GM23248 (cell line): ENCODE measurements around the gene TAC3. TPM values are rescaled to one million over a fixed set of nuclear protein-coding genes. Genes with fewer than 3 reads are reported as not detected.

Experiments used
- DNase-seq: peaks from one replicate; pipeline ENCODE4 v3.0.0-alpha.2; 2015
- H2AFZ ChIP-seq: fragments of 200-600 bp; sonication (generic); 2 replicates; pipeline ENCODE4 v1.6.1; 2016; ENCODE audit warnings: antibody characterized with exemption
- H3F3A ChIP-seq: fragments of 200-600 bp; sonication (generic); 2 replicates; pipeline ENCODE4 v1.6.1; 2016; ENCODE audit warnings: mild to moderate bottlenecking, antibody characterized with exemption, mixed run types; ENCODE audit not compliant: insufficient read depth
- H3K27ac ChIP-seq: fragments of 200-600 bp; sonication (generic); 2 replicates; pipeline ENCODE4 v1.5.1; 2016; ENCODE audit warnings: mild to moderate bottlenecking
- H3K27me3 ChIP-seq: fragments of 200-600 bp; sonication (generic); replicated peaks from 2 replicates; pipeline ENCODE4 v1.6.1; 2016; ENCODE audit warnings: mild to moderate bottlenecking; ENCODE audit not compliant: insufficient read depth
- H3K36me3 ChIP-seq: fragments of 200-600 bp; sonication (generic); 2 replicates; pipeline ENCODE4 v1.6.1; 2016; ENCODE audit warnings: low read depth, mild to moderate bottlenecking
- H3K4me1 ChIP-seq: fragments of 200-600 bp; sonication (generic); 2 replicates; pipeline ENCODE4 v1.6.1; 2016; ENCODE audit warnings: mild to moderate bottlenecking; ENCODE audit not compliant: insufficient read depth
- H3K4me2 ChIP-seq: fragments of 200-600 bp; sonication (generic); one replicate; pipeline ENCODE4 v1.6.1; 2016; ENCODE audit warnings: mild to moderate bottlenecking; ENCODE audit not compliant: unreplicated experiment
- H3K4me3 ChIP-seq: fragments of 200-600 bp; sonication (generic); 2 replicates; pipeline ENCODE4 v1.5.1; 2016; ENCODE audit warnings: mild to moderate bottlenecking
- H3K79me2 ChIP-seq: fragments of 200-600 bp; sonication (generic); 2 replicates; pipeline ENCODE4 v1.6.1; 2016; ENCODE audit warnings: mild to moderate bottlenecking; ENCODE audit not compliant: insufficient read depth
- H3K9ac ChIP-seq: fragments of 200-600 bp; sonication (generic); 2 replicates; pipeline ENCODE4 v1.6.1; 2016; ENCODE audit warnings: mild to moderate bottlenecking
- H3K9me2 ChIP-seq: fragments of 200-600 bp; sonication (generic); 2 replicates; pipeline ENCODE4 v1.6.1; 2016; ENCODE audit warnings: mixed run types, mild to moderate bottlenecking, moderate library complexity; ENCODE audit not compliant: insufficient read depth
- H3K9me3 ChIP-seq: fragments of 200-600 bp; sonication (generic); one replicate; pipeline ENCODE4 v1.6.1; 2017; ENCODE audit warnings: low read depth
- H4K20me1 ChIP-seq: fragments of 200-600 bp; sonication (generic); 2 replicates; pipeline ENCODE4 v1.6.0; 2016; ENCODE audit not compliant: insufficient read depth
- EZH2 ChIP-seq: fragments of 200-600 bp; sonication (generic); IDR thresholded peaks from 2 replicates; pipeline ENCODE4 v1.6.1; 2018; ENCODE audit warnings: antibody characterized with exemption, mild to moderate bottlenecking; ENCODE audit not compliant: insufficient read depth, poor library complexity, severe bottlenecking
- EZH2phosphoT487 ChIP-seq: fragments of 200-600 bp; sonication (generic); IDR thresholded peaks from 2 replicates; pipeline ENCODE4 v1.6.1; 2018; ENCODE audit warnings: antibody characterized with exemption, moderate library complexity, mild to moderate bottlenecking, low read depth; ENCODE audit not compliant: insufficient read depth
- WGBS, 2 experiments: methylation state at CpG; one replicate each; pipeline ENCODE4 v1.1.6; 2015 to 2017; ENCODE audit warnings: low lambda C conversion rate in 2 of 2, low coverage in 1 of 2; ENCODE audit errors: missing lambda C conversion rate in 2 of 2; 5-methylcytosine and 5-hydroxymethylcytosine counted together
- in situ Hi-C: fragments of 300-500 bp; cut with MboI; formaldehyde crosslinking; loops from 2 replicates; pipeline ENCODE4 v1.15.0; 2020
- polyA plus RNA-seq: library from polyadenylated mRNA; unstranded; fragments of >200 nt; fragmentation: Nextera tagmentation; extraction: Ambion mirVana; gene quantifications from 2 replicates; pipeline ENCODE4 v1.2.1, GENCODE V29; 2016
- total RNA-seq: library from RNA; depleted of rRNA; stranded (reverse); fragments of >200 nt; shearing (Covaris generic); gene quantifications from 2 replicates; pipeline ENCODE4 v1.2.3, GENCODE V29; 2014

The TAC3 gene
- total and polyA plus RNA-seq, 2 experiments from 2014 or later, result not detected

GRCh38 chr12:57010627-57011247 is 5.6 kb downstream of the TAC3 start:
- H3K4me3 ChIP-seq, result no peak overlapping the region
- H3K9ac ChIP-seq, result no peak overlapping the region
- in situ Hi-C loops, result no loop called here
- no peaks in the 10 kb centered on the region for H3K9me2 ChIP-seq
- H3K4me1 ChIP-seq, result no peaks in the 10 kb centered on the region
- no peaks in the 10 kb centered on the region for H3K36me3 ChIP-seq
- peaks cover 31% of the 10 kb centered on the region for H3K27me3 ChIP-seq
- TF ChIP-seq EZH2phosphoT487 (no peak), EZH2 (no peak)
- H3K9me3 ChIP-seq, result no peaks in the 10 kb centered on the region
- no peak overlapping the region for H3K4me2 ChIP-seq
- H3F3A ChIP-seq, result no peaks in the 10 kb centered on the region; the same call in 1 of the 2 replicates
- DNase-seq, result no peak
- no peak overlapping the region for H2AFZ ChIP-seq
- no peaks in the 10 kb centered on the region for H4K20me1 ChIP-seq
- no peak overlapping the region for H3K27ac ChIP-seq
- WGBS, 2 experiments, result 54 to 60% methylated on average over 4 of the region's 4 CpGs
- H3K79me2 ChIP-seq, result peaks cover 2% of the 10 kb centered on the region

- H3K9me3 ChIP-seq, result no peaks in the 10 kb centered on the region
- no peaks in the 10 kb centered on the region for H3K36me3 ChIP-seq
- no peak overlapping the region for H3K9ac ChIP-seq
- H2AFZ ChIP-seq, result no peak overlapping the region
- no peaks in the 10 kb centered on the region for H4K20me1 ChIP-seq
- H3K27ac ChIP-seq, result no peak overlapping the region
- no peaks in the 10 kb centered on the region for H3K9me2 ChIP-seq
- in situ Hi-C loops, result no loop called here
- H3K79me2 ChIP-seq, result peaks cover 8% of the 10 kb centered on the region
- no peak for DNase-seq
- H3K27me3 ChIP-seq, result peaks cover 24% of the 10 kb centered on the region
- no peak overlapping the region for H3K4me2 ChIP-seq
- no peaks in the 10 kb centered on the region; the same call in 1 of the 2 replicates for H3F3A ChIP-seq
- H3K4me1 ChIP-seq, result peaks cover 4% of the 10 kb centered on the region; the same call in 1 of the 2 replicates
- 79 to 83% methylated on average over 5 of the region's 5 CpGs for WGBS, 2 experiments
- H3K4me3 ChIP-seq, result no peak overlapping the region
- TF ChIP-seq EZH2phosphoT487, result no peak
- no peak for TF ChIP-seq EZH2
Observed at GRCh38 chr12:57009949-57010626, 6.2 kb downstream of the TAC3 start.

- TF ChIP-seq EZH2 (no peak), EZH2phosphoT487 (no peak)
- H3K4me1 ChIP-seq, result peaks cover 8% of the 10 kb centered on the region; the same call in 1 of the 2 replicates
Observed at GRCh38 chr12:57008178-57008577, 8.2 kb downstream of the TAC3 start.

GRCh38 chr12:57006809-57007475 is 9.4 kb downstream of the TAC3 start:
- no peak for TF ChIP-seq EZH2
- TF ChIP-seq EZH2phosphoT487, result no peak
- no peaks in the 10 kb centered on the region for H3K9me2 ChIP-seq
- no peak for DNase-seq
- peaks cover under 1% of the 10 kb centered on the region; the same call in 1 of the 2 replicates for H3F3A ChIP-seq
- no peaks in the 10 kb centered on the region; the same call in 1 of the 2 replicates for H4K20me1 ChIP-seq
- in situ Hi-C loops, result no loop called here
- H3K9me3 ChIP-seq, result no peaks in the 10 kb centered on the region
- H3K4me3 ChIP-seq, result peak overlapping the region; percentile 92
- H2AFZ ChIP-seq, result peak overlapping the region; percentile 85
- 45 to 46% methylated on average over 10 of the region's 10 CpGs for WGBS, 2 experiments
- peak overlapping the region; percentile 59 for H3K9ac ChIP-seq
- no peaks in the 10 kb centered on the region for H3K27me3 ChIP-seq
- peaks cover 40% of the 10 kb centered on the region for H3K79me2 ChIP-seq
- peaks cover 8% of the 10 kb centered on the region; the same call in 1 of the 2 replicates for H3K4me1 ChIP-seq
- H3K4me2 ChIP-seq, result peak overlapping the region; percentile 63
- peaks cover 6% of the 10 kb centered on the region; the same call in 1 of the 2 replicates for H3K36me3 ChIP-seq
- no peak overlapping the region for H3K27ac ChIP-seq

More at GRCh38 chr12:57008178-57008577, 8.2 kb downstream of the TAC3 start:
- peak; percentile 82 for DNase-seq
- Histone ChIP-seq H3K4me3 (no peak overlapping the region), H3K79me2 (peaks cover 27% of the 10 kb centered on the region), H2AFZ (no peak overlapping the region), H3K27me3 (peaks cover 5% of the 10 kb centered on the region; the same call in 1 of the 2 replicates), H3K9me2 (no peaks in the 10 kb centered on the region), H3K4me2 (no peak overlapping the region), H3K36me3 (no peaks in the 10 kb centered on the region), H3K9ac (no peak overlapping the region), H3K27ac (no peak overlapping the region), H3F3A (no peaks in the 10 kb centered on the region; the same call in 1 of the 2 replicates), H3K9me3 (no peaks in the 10 kb centered on the region), H4K20me1 (no peaks in the 10 kb centered on the region)
- in situ Hi-C loops, result no loop called here
